Stimulated activated CD8-positive, alpha-beta memory T cell treated with anti-CD3 and anti-CD28 coated beads, Interleukin-15, amount 100 ng/mL, for 4 hours (primary cell): ENCODE results near the gene SLC30A3.
"Not testable (repeated sequence)": the region's sequence is repeated elsewhere in the genome, so short reads cannot be mapped to it uniquely, and the experiment has no call there.

Experiments used
- DNase-seq, 2 donors: peaks; one replicate each; pipeline ENCODE4 v3.0.0-alpha.2; 2020; ENCODE audit warnings: low read depth in 2 of 2

SLC30A3 gene

DNA sequence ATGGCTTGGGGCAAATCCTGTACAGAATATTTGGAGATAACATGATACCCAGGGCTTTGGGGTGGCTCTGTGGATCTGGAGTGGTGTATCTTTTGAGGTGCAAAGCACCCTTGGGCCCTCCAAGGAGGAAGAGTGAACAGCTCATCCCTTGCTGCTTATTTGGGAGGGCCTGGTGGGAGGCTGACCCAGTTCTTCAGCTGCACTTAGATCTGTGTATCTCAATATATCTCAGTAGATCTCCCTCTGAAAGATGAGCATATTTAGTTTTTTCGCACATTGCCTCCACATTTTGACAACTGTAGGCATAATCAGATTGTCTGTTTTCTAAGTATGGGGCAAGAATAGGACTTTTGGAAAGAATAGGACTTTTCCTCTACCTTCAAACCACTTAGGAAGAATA is 22.1 kb upstream of the SLC30A3 start:
- DNase-seq = no peak

DNA sequence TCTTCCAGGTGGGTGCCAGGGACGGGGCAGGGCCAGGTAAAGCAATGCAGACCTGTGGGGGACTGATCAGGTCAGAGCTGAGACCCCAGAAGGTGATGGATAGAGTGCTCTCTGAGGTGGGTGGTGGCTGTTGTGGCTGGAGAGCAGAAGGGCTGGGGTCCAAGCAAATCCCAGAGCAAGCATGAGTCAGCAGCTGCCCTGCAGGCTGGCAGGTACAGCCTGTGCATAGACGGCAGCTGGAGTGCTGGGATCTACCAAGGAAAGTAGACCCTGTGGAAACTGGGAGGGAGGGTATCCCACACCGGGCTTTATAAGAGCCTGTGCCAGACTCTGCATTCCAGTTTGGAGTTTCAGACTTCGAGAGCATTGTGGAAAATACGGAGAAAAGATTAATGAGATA is 20.0 kb upstream of the SLC30A3 start:
- no peak for DNase-seq

DNA sequence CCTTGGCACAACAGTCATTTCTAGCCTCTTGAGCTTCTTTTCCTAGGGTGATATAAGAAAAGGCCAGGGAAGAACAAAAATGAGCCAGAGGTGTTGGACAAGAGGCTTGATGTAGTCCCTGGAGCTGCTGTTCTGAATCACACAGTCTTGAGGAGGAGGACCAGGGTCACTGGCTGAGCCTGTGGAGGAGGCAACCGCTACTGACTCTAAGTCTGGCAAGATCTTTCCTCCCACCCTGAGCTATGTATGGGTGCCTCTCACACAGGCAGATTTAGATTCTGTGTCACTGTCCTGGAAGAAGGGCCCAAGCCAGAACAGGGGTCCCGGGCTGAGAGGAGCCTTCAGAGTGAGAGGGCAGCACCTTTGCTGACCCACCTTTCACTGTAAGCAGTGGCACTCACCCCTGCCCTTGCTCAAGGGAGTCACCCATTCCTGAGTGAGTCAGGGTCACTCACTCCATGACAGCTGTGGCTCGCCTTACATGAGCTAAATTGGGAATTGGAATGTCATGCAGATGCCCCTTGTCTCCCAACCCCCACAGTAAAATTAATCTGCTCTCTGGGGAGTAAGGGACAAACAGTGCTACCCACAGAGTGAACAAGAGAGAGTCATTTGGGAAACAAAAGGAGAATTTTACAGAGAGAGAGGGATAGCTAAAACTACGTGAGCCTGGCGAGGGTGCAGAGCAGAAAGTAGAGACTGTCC is 19.2 kb upstream of the SLC30A3 start, which contains the start of gene TRIM54:
Gene TRIM54 (plus strand): TSS at position 575 of the 705 bp plus-strand sequence. CDS start 303 bp downstream, outside the sequence.
- DNase-seq = no peak

DNA sequence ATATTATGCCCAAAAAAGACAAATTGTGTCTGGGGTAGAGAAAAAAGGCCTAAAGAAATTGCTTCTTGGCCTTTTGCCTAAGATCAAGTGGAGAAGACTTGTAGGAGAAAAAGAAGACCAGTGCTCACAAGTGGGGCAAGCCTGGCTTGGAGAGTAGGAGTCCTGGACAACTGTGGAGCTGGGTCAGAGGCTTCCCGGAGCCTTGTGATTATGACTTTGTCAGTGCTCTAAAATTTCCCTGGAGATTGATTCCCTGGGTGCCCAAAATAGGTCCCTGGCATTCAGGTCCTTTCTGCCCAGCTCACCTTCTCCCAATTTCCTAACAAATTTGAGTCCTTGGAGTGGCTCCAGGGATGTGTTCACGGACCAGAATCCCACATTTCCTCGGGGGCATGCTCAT is 18.6 kb upstream of the SLC30A3 start:
- no peak for DNase-seq

GRCh38 chr2:27280826-27281225 is 18.0 kb upstream of the SLC30A3 start:
- DNase-seq = no peak

DNA sequence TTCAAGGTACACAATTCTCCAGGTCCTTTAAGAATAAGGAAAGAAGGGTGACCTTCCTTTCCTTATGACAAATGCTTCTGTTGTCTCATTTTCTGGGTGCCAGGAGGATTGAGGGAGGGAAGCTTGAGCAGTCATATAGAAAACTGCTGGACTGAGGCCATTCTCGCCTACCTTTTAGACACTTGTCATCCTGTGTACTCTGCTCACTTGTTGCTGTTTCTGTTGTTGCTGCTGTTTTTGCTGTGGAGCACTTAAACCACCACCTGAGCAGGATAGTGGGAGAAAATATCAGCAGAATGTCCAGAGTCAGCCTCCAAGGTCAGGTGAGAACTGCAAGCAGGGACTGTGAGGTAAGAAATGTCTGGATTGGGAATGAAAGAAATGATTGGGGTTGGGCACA is 15.2 kb upstream of the SLC30A3 start:
- DNase-seq = no peak

- DNase-seq = no peak
These were observed 12.6 kb upstream of the SLC30A3 start, which contains the start of gene DNAJC5G for GRCh38 chr2:27275211-27276150. Gene DNAJC5G (plus strand): TSS chr2:27275433. CDS start chr2:27276729, 1,296 bp downstream.

DNA sequence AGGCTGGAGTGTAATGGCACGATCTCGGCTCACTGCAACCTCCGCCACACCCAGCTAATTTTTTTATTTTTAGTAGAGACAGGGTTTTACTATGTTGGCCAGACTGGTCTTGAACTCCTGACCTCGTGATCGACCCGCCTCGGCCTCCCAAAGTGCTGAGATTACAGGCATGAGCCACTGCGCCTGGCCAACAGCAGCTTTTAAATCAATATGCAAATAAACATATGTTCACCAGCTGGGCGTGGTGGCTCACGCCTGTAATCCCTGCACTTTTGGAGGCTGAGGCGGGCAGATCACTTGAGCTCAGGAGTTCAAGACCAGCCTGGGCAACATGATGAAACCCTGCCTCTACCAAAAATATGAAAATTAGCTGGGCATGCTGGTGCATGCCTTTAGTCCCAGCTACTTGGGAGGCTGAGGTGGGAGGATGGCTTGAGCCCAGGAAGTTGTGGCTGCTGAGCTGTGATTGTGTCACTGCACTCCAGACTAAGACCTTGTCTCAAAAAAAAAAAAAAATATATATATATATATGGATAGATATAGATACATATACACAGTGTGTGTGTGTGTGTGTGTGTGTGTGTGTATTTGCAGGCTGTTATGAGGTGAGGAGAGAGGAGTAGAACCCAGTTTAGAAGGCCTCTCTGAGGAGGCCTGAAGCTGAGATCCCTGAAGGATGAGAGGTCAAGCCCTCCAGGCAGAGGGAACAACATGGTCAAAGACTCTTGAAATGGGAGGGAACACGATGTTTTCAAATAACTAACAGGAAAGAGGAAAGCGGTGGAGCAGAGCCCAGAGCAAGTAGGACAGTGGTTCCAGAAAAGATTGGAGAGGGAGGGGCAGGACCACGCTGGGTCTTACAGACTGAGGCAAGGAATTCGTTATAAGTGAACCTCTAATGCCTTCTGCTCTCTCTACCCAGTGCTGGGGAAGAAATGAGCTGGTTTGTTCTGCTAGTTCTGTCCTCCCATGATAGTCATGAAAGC is 10.0 kb upstream of the SLC30A3 start:
- not testable (repeated sequence) for DNase-seq

GRCh38 chr2:27271631-27272340 is 8.9 kb upstream of the SLC30A3 start:
- DNase-seq = no peak

DNA sequence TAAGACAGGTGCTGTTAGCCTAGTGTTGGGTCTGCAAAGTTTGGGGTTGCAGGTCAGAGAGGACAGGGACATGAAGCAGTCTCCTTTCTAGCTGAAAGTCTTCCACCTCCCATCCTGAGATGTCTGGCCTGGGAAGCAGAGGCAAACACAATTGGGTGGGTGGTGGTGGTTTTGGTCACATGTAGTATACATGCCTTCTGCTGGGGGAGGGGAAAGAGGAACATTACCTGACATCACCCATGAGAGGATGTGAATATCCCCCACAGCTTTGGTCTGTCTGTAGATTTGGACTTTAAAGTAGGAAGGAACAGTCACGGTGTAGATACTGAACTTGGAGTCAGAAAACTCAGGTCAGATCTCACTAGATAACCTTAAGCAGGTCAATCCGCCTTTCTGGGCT is 7.8 kb upstream of the SLC30A3 start:
- DNase-seq = no peak

DNA sequence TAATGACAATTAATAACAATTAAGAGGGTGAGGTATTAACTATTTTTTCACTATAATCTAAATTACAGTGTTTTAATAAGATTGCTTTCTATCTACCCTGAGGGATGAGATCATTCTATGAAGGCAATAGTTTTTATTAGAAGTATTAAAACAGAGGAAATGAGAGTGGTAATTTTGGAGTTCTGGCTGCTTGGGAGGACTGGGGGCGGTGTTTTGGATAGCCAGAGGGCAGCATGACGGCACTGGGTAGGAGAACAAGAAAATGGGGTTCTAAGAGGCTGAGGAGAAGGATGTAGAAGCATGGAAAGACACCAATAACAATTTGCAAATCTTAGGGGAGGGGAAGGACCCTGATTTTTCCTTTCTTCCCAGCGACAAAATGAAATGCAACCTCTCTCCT is 7.3 kb upstream of the SLC30A3 start:
- DNase-seq = no peak

DNA sequence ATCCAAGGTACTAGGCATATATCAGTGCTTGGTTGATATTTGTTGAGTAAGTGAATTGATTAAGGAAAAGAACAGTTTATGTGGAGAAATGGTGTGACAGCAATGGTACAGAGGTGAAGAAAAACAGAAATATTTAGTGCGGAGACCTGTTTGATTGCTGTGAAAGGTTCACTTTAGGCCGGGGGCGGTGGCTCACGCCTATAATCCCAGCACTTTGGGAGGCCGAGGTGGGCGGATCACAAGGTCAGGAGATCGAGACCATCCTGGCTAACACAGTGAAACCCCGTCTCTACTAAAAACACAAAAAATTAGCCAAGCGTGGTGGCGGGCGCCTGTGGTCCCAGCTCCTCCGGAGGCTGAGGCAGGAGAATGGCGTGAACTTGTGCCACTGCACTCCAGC is 5.4 kb upstream of the SLC30A3 start:
- not testable (repeated sequence) for DNase-seq

DNA sequence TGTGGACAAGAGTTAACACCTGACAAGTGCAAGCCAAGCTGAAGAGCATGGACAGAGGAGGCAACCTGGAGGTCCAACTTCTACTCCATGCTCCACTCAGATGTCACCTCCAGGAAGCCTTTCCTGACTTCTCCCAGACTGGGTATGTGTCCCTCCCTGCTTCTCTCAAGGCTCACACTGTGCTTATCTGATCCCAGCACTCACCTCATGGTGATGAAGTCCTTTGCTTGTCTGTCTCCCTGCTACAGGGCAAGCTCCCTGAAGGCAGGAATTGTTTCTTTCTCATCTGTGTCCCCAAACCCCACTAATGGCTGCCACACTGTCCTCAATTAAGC is 2.7 kb upstream of the SLC30A3 start:
- no peak for DNase-seq

DNA sequence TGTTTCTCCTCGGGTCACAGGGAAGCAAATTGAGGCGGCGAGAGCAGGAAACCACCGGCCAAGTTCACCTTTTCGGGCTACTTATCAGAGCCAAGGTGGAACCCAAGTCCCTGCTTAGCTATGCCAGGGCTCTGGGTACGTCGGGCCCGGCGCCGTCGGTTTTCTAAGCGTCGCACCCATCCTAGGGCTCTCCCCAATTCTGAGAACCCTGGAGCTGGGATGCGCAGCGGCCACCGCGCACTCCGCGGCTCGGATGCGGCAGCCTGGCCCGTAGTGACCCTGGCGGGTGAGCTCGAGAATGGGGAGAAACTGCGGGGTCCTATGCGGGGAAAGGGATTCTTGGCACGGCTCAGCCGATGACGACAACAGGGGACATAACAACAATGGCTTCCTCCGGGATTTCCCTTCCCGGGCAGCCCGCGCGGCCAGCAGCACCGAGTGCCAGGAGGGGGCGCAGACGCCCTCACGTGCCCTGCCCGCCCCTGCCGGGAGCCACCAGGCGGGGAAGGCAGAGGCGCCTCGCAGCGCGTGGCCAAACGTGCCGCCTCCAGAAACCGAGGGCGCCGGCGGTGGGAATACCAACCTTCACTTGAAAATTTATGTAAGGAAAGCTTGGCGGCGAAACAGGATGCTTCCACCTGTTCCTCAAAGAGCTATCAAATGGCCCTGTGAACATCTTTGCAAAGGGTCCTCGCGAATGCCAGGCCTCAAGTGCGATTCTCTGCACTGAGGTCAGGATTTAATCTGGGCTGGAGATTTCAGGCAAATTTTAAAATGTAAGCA is 2.1 kb upstream of the SLC30A3 start:
- DNase-seq = peak; percentile 19 to 29

DNA sequence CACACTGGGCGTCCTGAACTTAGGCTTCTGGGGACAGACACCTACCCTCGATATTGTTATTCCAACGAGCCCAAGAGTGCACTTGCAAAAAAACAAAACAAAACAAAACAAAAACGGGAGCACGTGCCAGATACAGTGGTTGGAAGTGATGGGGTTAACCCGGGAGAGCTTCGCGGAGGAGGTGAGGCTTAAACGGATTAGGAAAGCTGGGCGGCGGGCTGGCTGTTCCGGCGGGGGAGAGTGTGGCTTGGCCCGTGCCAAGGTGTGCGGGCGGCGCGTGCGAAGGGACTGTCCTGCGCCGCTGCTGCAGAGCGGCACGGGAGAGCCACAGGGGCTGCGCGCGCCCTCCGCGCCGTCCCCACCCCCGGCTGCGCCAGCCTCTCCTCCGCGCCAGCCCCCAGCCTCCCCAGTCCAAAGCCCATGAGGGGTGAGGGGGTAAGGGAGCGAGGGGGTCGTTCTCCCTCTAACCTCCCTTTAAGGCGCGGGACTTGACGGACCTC is 1.5 kb upstream of the SLC30A3 start:
- no peak for DNase-seq

DNA sequence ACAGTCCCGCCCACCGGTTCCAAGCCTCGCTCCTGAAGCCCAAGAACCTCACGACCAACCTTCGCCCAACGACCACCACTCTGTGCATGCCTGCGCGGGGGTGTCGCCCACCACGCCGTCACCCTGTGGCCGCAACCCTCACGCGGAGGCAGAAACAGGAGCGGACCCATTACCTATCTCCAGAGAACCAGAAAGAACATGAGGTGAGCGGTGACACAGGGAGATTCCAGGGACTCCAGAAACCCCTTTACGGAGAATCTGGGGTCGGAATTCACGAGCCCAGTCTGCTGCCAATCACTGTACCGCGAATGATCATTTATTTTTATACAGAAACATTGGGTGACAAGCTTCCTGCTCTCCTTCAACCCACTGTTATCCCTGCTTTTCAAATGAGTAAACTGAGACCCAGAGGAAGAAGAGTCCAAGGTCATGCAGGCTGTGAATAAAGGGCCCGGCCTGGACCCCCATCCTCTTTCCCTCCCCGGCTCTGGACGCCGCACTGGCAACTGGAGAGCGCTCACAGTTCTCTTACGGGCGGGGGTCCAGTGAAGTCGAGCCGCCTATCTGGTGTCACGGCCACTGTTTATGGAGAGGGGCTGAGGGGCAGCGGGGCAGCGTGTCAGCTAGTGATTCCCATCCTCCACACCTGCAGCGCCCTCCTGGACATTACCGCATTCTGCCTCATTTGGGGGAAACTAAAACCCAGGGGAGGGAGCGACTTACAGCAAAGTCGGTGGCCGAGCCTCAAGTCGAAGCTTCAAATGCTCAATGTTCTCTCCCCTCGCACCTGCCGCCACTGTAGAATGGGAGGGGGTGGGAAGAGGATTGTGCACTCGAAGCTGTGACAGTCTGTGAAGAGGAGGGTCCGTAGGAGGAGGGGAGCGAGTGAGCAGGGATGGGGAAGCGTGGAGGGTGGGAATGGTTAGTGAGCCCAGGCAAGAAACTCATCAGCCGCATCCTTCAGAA is 723 bp upstream of the SLC30A3 start:
- no peak for DNase-seq

DNA sequence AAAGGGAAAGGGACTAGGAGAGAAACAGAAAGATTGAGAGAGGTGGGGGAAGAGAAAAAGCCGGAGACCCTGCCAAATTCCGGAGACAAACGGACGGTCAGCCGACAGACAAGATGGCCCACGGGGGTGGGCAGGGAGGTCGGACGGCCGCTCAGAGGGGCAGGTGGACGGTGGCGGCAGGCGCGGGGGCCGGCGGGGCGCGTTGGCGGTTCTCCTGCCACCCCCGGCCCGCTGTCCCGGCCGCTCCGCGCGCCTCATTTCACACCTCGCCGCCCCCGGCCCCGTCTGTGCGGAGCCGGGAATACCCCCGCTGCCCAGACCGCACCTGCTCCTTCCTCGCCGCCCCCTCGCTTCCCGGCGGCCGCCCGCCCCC is 935 bp downstream of the SLC30A3 start:
- DNase-seq = no peak

DNA sequence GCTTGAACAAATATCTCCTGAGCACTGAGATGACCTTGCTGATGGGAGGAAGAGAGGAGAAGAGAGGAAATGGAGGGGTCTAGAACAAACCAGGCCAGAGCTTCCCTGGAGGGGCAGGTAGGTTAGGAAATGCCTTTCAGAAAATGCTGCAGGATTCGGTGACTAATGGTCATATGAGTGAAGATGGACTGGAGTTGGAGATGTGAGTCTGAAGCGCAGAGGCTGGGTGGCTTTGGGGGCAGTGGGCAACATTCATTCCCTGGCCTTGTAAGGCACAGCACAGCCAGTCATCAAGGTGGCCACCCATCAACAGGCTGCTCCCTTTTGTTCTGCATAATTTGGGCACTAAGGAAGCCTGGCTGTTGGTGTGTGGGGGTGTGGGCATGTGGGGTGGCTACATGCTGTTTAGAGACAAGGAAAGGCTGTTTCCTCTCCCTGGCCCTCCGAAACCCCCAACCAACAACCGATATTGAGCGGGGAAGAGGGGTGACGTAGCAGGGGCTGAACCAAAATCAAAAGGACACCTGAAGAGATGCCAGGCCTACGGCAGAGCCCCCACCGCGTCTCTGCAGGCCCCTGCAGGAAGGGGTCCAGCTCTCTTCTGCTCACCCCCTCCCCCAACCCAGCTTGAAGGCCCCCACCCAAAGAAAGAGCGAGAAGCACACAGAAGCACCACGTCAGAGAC is 1.5 kb downstream of the SLC30A3 start:
- DNase-seq = no peak
